HG02763 (cell line): ENCODE data around the gene TMEM147.

Experiments used
- ATAC-seq: cut with Tn5 transposase; IDR thresholded peaks from one replicate; pipeline ENCODE4 v1.9.1; 2021; ENCODE audit warnings: mild to moderate bottlenecking, moderate library complexity; ENCODE audit not compliant: unreplicated experiment

Gene TMEM147

DNA sequence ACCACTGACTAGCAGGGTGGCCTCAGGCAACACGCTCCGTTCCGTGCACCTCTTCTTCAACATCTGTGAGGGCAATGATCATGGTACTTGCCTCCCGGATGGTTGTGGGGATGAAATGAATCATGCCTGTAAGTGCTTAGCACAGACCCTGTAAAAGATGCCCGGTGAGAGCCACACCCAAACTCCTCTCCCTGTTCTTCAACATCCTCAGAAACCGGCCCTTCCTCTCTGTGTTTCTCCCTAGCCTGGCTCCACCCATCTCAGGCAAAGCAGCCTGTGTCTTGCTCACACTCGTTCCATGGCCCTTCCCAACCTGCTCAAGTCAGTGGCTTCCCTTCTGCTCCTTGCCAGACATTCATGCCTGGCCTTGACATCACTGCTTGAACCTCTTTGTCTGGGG lies 26.1 kb upstream of the TMEM147 start:
- no peak for ATAC-seq

DNA sequence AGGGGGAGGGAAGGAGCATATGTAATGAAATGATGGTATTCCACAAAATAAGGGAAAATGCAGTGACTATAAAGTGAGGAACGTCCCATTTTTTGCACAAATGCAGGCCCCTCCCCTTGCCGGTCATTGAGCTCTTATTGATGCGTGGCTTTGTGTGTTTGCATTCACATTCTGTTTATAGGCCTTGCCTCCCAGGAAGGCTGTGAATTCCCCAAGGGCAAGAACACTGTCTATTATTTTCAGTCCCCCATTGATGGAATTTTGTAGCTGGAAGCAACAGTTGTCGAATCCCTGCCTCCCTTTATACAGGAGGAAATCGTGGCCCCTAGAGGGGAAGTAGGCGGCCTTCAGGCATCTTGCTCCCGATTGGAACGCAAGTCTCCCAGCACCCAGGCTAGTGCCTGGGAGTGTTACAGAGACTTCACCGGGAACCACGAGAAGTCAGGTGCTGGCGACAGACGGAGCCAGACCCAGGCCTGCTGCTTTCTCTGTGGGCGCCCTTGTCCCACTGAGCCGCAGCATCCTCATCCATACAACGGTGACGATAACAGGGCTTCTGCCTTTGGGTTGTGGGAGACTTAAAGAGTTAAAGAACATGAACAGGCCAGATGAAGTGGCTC lies 24.2 kb upstream of the TMEM147 start:
- ATAC-seq = no peak

DNA sequence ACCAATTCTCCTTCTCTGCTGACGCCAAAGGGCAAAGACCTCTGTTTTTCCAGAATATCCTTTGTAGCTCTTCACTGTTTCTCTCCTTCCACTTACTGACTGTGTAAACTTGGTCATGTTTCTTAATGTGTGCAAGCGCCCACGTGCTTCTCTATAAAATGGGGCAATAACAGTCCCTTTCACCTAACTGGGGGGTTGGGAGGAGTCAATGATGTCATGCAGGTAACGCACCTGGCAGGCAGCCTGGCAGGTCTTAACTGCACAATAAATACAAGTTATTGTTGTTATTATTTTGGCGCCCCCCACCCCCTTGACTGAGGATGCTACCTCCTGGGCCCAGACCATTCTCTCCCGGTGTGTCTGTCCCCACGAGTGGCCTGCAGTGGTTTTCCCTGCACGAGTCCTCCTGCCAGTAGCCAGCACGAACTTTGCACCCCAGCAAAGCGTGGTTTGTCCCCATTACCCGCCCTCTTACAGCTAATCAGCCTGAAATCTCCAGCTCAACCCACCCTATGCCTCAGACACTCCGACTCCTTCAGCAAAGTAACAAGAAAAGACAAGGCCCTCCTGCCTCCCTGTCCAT lies 22.6 kb upstream of the TMEM147 start:
- no peak for ATAC-seq

DNA sequence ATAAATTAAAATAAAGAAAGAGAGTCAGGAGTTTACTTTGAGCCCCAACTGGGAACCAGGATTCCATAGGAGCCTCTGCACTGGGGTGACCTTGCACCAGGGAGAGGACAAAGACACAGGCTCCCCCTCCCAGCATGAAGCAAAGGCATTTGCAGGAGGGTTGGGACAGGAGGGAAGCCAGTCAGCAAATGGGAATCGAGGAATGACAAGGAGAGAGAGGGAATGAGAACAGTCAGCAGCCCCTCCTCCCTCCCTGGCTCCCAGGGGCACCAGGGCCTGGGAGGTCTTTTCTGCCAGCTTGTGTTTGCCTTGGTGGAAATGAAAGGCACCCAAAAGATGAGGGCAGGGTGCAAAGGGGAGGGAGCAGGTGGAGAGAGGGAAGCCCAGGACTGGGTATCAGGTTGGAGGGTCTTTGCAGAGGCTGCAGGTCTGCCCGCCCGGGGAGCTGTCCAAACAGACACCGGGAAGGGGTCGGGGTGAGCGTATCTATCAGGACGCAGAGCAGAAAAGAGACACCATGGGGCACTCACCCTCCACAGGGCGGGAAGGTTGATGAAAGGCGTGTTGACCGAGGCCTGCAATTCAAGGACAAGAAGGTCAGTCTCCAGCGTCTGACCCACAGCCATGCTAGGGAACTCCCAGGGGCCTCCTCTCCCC lies 21.1 kb upstream of the TMEM147 start:
- no peak for ATAC-seq

DNA sequence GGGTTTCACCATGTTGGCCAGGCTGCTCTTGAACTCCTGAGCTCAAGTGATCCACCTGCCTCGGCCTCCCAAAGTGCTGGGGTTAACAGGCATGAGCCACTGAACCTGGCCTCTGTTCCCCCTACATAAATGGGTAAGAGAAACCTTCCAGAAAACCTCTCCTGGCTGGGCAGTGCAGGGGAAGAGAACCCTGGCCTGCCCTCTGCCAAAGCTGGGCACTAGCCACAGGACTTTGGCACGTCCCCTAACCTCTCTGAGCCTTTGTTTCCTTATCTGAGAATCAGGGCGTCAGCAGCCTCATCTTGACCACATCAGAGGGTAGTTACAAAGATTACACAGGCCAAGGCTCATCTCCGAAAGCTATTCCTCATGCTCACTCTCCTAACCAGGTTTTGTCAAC lies 19.6 kb upstream of the TMEM147 start:
- no peak for ATAC-seq

DNA sequence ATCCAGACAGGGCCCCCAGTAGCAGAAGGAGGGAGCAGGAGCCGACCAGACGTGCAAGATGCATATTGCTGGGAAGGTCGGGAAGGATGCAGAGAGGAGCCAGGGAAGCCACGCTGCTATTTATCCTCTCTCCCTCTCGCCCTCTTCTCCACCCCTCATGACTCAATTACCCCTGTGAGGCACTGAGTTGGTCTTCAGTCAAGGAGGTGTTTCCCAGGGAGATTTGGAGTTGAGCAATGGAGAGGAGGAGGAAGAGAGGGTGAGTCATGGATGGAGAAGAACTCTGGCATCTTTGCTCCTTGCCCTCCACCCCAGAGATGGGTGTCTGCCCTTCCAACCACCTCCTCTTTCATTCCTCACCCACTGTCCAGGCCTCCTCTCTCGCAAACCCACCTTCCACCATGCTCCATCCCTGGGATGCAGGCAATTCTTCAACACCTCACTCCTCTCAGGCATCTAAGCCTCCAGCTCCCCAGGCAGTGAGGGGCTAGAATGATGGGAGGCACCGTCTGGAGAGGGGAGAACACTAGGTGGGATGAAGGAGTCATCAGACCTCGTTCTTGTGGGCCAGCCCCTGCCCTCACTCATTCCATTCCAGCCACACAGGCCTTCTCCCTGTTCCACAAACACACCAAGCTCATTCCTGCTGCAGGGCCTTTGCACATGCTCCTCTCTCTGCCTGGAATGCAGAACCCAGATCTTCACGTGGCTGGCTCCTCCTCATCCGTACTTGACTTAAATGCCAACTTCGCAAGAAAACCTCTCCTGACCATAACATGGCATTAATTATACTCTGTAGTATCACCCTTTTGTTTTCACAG lies 17.0 kb upstream of the TMEM147 start, which contains the start of gene SBSN:
Gene SBSN (minus strand): TSS at position 94 of the 821 bp plus-strand sequence. CDS start 30 bp downstream, at position 64.
- ATAC-seq = no peak

DNA sequence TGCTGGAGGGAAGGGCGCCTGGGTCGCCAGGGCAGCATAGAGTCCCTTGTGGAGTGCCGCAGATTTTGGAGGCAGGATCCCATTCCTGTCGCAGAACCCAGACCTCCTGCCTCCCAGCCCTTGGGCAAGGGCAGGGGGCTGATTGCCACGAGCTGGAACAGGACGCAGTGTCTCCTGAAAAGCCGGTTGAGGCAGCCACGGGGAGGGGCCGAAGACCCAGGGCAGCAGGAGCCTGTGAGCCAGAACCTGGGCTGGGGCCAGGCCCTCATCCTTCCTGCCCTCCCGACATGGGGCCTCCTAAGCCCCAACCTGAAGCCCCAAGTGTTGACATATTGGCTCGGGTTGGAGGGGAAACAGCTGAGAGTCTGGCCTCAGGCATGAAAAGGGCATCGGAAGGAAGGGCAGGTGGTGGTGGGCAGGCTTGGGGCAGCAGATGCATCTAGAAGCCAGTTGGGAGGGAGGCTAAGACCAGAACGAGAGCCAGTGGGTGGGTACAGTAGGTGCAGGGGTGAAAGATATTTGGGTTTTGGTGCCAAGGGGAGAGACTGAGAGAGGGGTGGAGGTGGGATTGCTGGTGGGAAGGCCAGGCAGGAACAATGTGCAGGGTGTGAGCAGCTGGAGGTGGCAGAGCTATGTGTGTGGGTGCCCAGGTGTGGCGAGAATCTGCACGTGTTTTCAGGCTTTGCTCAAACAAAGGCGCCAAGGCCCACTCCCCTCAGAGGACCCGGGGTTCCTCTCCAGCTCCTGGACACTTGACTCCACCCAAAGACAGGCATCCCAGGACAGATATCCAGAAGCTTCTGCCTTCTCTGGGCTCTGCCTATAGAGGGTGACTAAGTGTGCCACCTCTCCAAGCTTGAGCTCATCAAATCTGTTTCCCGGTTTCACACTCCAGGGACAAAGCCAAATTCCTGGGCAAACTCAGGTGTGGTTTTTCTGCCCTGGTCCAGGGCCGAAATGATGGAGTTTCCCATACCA lies 15.9 kb upstream of the TMEM147 start:
- no peak for ATAC-seq

DNA sequence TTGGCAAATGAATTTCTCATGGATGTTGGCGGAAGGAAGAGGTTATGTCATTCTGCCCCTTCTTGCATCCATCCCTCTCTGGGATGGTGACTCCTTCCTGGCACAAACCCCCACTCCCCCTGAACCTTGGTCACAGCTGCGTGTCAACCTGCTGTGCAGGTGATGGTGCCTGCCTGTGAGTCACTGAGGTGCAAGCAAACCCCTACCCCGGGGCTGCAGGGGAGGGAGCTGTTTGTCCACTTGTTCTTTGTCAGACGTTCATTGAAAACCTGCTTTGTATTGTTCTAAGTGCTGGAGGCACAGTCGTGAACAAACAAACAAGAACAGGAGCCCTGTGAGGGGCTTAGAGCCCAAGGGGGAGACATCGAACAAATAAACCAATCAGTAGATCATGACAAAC lies 14.1 kb upstream of the TMEM147 start:
- no peak for ATAC-seq

DNA sequence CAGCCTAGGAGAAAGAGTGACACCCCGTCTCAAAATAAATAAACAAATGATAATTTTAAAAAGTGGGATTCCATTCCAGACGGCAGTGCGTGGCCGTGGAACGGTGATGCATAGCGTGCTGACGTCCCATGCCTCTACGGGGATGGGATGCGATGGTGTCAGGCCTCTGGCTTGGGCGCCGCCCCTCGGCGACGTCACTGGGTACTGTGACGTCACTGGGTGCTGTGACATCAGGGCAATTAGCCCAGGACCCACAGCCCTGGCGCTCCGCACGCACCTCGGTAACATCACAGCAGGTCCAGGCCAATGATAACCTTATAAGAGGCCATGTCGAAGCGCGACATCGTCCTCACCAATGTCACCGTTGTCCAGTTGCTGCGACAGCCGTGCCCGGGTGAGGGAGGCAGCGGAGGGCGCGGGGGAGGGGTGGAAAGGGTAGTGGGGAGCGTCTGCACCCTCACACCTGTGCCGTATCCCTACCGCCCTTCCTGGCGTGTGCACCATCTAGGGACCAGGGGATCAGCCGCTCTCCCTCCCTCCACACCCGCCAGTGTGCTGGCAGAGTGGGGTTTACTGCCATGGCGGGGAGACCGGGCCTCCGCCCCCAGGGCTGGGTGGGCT lies 12.1 kb upstream of the TMEM147 start, which contains the start of gene GAPDHS:
Gene GAPDHS (plus strand): TSS at position 256 of the 621 bp plus-strand sequence. CDS start 72 bp downstream, at position 328.
- ATAC-seq = no peak

DNA sequence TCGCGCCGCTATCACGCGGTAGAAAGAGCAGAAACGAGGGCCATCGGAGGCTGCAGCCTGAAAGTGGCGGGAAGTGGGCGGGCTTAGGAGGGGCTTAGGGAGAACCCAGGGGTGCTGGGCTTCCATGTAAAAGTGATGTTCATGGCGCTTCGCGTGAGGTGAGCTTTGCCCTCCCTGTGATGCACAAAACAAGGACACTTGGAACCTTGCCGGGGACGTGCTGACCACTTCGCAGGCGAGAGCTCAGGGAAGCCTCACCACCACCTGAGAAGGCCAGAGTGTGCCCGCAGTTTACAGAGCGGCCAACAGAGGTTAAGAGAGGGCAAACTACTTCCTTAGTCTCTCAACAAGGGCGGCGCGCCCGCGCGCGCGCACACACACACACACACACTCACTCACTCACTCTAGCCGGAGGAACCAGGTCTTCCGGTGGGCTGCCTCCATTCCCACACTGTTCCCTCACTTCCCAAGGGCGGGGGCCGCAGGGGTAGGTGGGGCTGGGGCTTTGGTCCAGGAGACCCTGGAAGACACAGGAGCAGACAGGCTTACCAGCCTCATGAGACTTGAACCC lies 11.5 kb upstream of the TMEM147 start:
- no peak for ATAC-seq

DNA sequence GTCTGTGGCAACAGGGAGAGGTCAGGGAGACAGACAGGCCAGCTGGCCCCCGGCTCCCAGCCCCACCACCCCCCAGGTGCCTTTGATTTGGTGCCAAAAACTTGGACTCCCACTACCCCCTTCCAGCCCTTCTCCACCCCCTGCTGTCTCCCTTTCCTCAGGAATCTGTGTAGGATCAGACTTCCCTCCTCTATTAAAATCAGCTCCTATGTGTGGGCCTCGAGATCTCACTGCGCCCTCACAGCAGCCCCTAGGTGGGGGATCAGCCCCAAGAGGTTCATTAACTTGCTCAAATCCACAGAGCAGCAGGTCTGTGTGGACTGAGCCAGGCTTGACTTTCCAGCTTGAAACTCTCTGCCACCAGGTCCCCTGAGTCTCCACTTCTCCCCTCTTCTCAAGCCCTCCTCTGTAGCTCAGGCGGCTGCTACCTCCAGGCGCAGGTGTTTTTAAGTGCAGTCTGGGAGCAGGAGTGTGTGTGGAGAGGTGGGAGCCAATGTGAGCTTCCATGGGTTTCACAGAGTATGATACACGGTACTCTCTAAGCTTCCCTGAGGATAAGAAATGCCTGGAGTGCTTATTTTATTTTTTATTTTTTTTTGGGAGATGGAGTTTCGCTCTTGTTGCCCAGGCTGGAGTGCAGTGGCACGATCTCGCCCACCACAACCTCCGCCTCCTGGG lies 10.5 kb upstream of the TMEM147 start:
- no peak for ATAC-seq

DNA sequence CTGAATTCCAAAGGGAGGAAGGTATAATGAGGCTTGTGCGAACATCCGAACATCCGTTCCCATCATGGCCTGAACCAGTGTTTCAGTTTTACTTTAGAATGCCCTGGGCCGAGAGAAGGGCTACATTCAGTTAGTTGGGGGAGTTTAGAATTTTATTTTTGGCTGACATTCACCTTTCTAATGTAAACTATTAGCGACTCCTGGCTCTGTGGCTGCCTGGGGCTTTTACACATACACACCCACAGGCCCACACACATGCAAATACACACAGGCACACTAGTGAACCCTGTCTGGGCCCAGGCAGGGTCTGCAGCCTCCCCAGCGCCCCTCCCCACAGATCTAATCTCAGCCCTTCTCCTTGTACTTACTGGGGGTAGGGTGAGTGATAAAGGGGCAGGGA lies 6.1 kb upstream of the TMEM147 start:
- no peak for ATAC-seq

DNA sequence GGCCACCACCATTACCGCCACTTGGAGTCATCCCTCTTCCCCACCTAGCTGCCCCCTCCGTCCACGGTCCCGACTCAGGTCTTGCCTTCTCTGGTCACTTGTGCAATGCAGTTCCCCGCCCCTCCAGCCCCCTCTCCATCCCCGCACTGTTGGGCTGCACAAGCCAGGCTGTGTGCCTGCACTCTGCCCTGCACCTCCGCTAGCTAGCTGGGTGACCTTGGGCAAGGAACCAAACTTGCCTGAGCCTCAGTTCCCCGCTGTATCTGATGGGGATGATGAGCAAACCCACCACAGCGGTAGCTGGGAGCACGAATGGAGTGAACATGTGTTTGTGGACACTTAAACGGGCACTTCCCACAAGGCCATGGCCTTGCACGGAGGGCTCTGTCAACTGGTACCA lies 5.6 kb upstream of the TMEM147 start:
- ATAC-seq = no peak

DNA sequence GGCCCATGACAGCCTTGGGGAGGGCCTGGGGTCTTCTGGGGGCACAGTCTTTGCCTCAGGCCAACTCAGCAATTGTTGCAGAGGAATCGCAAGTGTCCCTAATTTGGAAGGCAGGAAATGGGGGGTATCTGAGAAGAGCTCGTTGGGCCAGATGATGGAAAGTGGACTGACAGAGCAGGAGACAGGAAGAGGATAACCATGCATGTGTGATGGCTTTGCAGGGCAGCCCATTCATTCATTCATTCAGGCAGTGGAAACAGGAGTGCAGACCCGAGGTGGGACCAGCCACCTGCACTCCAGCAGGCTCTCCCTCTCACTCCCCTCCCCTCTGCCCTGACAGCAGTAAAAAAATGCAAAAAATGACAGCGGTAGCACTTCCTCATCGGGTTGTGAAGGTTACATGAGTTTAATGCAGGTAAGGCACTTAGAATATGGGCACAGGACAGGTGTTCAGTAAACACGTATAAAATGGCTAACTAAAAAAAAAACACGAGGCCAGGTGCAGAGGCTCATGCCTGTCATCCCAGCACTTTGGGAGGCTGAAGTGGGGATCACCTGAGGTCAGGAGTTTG lies 5.0 kb upstream of the TMEM147 start:
- ATAC-seq = no peak

DNA sequence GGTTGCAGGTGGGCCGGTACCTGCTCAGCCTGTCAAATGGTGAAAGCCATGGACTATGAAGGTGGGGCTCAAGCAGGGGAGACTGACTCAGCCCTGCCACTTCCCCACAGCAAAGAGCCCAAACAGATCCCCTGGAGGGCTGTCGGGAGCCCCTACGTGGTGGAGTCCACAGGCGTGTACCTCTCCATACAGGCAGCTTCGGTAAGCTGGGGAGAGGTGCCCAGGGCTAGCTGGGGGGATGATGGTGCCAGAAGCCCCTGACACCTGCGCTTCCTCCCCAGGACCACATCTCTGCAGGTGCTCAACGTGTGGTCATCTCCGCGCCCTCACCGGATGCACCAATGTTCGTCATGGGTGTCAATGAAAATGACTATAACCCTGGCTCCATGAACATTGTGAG lies 3.2 kb upstream of the TMEM147 start:
- no peak for ATAC-seq

DNA sequence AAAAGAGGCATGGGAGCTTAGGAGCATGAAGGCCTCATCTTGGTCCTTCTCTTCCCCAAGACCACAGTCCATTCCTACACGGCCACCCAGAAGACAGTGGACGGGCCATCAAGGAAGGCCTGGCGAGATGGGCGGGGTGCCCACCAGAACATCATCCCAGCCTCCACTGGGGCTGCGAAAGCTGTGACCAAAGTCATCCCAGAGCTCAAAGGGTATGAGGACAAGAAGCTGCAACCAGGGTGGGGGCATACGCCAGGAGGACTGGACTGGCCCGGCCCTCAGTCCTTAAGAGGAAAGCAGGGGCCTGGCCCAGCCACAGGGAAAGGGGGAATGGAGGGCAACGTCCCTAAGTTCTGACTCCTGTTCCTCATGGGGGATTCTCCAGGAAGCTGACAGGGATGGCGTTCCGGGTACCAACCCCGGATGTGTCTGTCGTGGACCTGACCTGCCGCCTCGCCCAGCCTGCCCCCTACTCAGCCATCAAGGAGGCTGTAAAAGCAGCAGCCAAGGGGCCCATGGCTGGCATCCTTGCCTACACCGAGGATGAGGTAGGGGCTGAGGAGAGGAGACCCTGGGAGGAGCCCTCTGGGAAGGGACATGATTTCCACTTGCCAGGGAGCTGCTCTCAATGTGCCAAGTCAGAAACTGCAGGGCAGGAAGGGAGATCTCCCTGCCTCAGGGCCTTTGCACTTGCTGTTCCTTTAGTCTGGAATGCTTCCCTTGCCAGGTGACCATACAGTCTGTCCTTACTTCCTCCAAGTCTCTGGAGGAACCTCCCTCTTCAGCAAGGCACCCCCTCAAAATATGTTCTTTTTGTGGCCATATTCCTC lies 1.9 kb upstream of the TMEM147 start:
- no peak for ATAC-seq

DNA sequence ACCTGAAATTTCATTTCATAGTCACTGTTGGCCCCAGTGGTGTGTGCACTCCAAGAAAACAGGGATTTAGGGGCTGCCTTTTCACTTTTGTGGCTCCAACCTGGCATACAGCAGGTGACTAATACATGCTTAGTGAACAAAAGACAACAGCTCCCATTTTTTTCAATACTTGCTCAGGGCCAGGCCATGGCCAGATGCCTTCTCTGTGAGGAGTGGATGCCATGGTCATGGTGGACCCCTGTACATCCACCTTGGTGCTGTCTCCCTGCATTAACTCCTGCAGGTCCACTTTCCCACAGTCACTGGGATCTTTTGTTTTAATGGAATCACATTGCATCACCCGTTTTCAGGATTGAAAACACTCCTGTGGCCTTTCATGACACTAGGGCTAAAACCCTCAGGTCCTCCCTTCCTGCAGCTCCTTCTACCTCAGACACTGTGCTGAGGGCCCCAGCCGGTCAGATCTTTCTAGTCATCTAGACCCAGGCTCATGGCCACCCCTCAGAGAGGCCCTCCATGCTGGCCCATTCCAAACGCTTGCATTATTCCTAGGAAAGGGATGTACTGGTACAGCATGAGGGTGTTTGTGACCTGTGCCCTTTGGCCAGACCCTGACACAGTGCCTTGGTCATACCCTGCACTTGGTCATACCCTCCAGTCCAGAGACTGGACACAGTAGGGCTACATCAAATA lies 1.2 kb upstream of the TMEM147 start:
- ATAC-seq = no peak
